H9 (cell line): Measurements from ENCODE around the gene SLC4A2. TPM values are rescaled to one million over a fixed set of nuclear protein-coding genes. Genes with fewer than 3 reads are reported as not detected.
A peak's percentile ranks its signal among the peaks of the same experiment; 100 is the strongest.

Experiments used
- DNase-seq: peaks from one replicate; pipeline ENCODE4 v3.0.0-alpha.2; 2017
- H2AFZ ChIP-seq: one replicate; pipeline ENCODE4 v1.6.1; 2013; ENCODE audit warnings: mild to moderate bottlenecking, low read length, control low read depth, moderate library complexity
- H2AK5ac ChIP-seq: 2 replicates; pipeline ENCODE4 v1.6.1; 2013; ENCODE audit warnings: low read length, control low read depth, mixed read lengths; ENCODE audit not compliant: insufficient read length
- H2BK120ac ChIP-seq: one replicate; pipeline ENCODE4 v1.6.1; 2013; ENCODE audit warnings: low read depth, mild to moderate bottlenecking, low read length, control low read depth, inconsistent platforms; ENCODE audit not compliant: poor library complexity, severe bottlenecking
- H2BK12ac ChIP-seq: 2 replicates; pipeline ENCODE4 v1.6.1; 2013; ENCODE audit warnings: low read length, control low read depth, mixed read lengths, low read depth; ENCODE audit not compliant: insufficient read length
- H2BK15ac ChIP-seq: 2 replicates; pipeline ENCODE4 v1.6.1; 2013; ENCODE audit warnings: low read depth, low read length, control low read depth
- H2BK20ac ChIP-seq: one replicate; pipeline ENCODE4 v1.6.1; 2013; ENCODE audit warnings: low read depth, mild to moderate bottlenecking, low read length, control low read depth, inconsistent platforms; ENCODE audit not compliant: poor library complexity, severe bottlenecking
- H2BK5ac ChIP-seq: 2 replicates; pipeline ENCODE4 v1.6.1; 2013; ENCODE audit warnings: low read length, control low read depth, mixed read lengths; ENCODE audit not compliant: insufficient read length
- H3K14ac ChIP-seq: 2 replicates; pipeline ENCODE4 v1.6.1; 2013; ENCODE audit warnings: low read length, control low read depth; ENCODE audit not compliant: insufficient read depth
- H3K18ac ChIP-seq: 2 replicates; pipeline ENCODE4 v1.6.1; 2013; ENCODE audit warnings: low read depth, mild to moderate bottlenecking, mixed read lengths, low read length, control low read depth; ENCODE audit not compliant: insufficient read length
- H3K23ac ChIP-seq: 2 replicates; pipeline ENCODE4 v1.6.1; 2013; ENCODE audit warnings: low read length, control low read depth, mixed read lengths, low read depth; ENCODE audit not compliant: insufficient read length
- H3K23me2 ChIP-seq: 2 replicates; pipeline ENCODE4 v1.6.1; 2013; ENCODE audit warnings: low read depth, mild to moderate bottlenecking, mixed read lengths, low read length, control low read depth; ENCODE audit not compliant: insufficient read length, poor library complexity, severe bottlenecking
- H3K27ac ChIP-seq: 2 replicates; pipeline ENCODE4 v1.5.1; 2013; ENCODE audit warnings: low read length, control low read depth, mixed read lengths, low read depth; ENCODE audit not compliant: insufficient read length
- H3K27me3 ChIP-seq: 2 replicates; pipeline ENCODE4 v1.6.1; 2013; ENCODE audit warnings: low read length, control low read depth, inconsistent platforms; ENCODE audit not compliant: insufficient read depth
- H3K4ac ChIP-seq: 2 replicates; pipeline ENCODE4 v1.6.1; 2013; ENCODE audit warnings: low read depth, mild to moderate bottlenecking, control low read depth, inconsistent platforms, low read length, moderate library complexity
- H3K4me1 ChIP-seq: 2 replicates; pipeline ENCODE4 v1.6.1; 2013; ENCODE audit warnings: low read length, control low read depth, inconsistent platforms; ENCODE audit not compliant: insufficient read depth
- H3K4me2 ChIP-seq: 2 replicates; pipeline ENCODE4 v1.6.1; 2013; ENCODE audit warnings: low read length, control low read depth, mixed read lengths; ENCODE audit not compliant: insufficient read length, insufficient read depth
- H3K56ac ChIP-seq: 2 replicates; pipeline ENCODE4 v1.6.1; 2013; ENCODE audit warnings: low read depth, mild to moderate bottlenecking, mixed read lengths, low read length, control low read depth; ENCODE audit not compliant: insufficient read length
- H3K79me1 ChIP-seq: 2 replicates; pipeline ENCODE4 v1.6.1; 2013; ENCODE audit warnings: low read depth, mild to moderate bottlenecking, moderate library complexity, low read length, control low read depth, inconsistent platforms; ENCODE audit not compliant: insufficient read depth, poor library complexity, severe bottlenecking
- H3K79me2 ChIP-seq: 2 replicates; pipeline ENCODE4 v1.6.1; 2013; ENCODE audit warnings: low read length, control low read depth, inconsistent platforms; ENCODE audit not compliant: insufficient read depth
- H3K9ac ChIP-seq: 2 replicates; pipeline ENCODE4 v1.6.1; 2013; ENCODE audit warnings: low read length, control low read depth, mixed read lengths; ENCODE audit not compliant: insufficient read length; ENCODE audit errors: extremely low read depth
- H3K9me3 ChIP-seq: one replicate; pipeline ENCODE4 v1.6.1; 2013; ENCODE audit warnings: low read depth, low read length, inconsistent platforms; ENCODE audit not compliant: control insufficient read depth
- H3T11ph ChIP-seq: one replicate; pipeline ENCODE4 v1.6.1; 2013; ENCODE audit warnings: mild to moderate bottlenecking, low read length, control low read depth, inconsistent platforms
- H4K20me1 ChIP-seq: one replicate; pipeline ENCODE4 v1.6.1; 2013; ENCODE audit not compliant: control insufficient read depth, insufficient read length, insufficient read depth
- H4K5ac ChIP-seq: 2 replicates; pipeline ENCODE4 v1.6.1; 2013; ENCODE audit warnings: low read depth, mild to moderate bottlenecking, mixed read lengths, low read length, control low read depth; ENCODE audit not compliant: insufficient read length
- H4K8ac ChIP-seq: replicated peaks from 2 replicates; pipeline ENCODE4 v1.6.1; 2013; ENCODE audit warnings: low read length, control low read depth, mixed read lengths, low read depth; ENCODE audit not compliant: insufficient read length
- H4K91ac ChIP-seq: 2 replicates; pipeline ENCODE4 v1.6.1; 2013; ENCODE audit warnings: low read depth, mild to moderate bottlenecking, moderate library complexity, mixed read lengths, low read length, control low read depth; ENCODE audit not compliant: insufficient read length
- H3K27ac Mint-ChIP-seq, 3 experiments: 2 replicates in 2 of 3; 3 replicates in 1 of 3; pipeline ENCODE4 v1.8.0; 2020 to 2021; ENCODE audit warnings: mixed read lengths in 3 of 3, mild to moderate bottlenecking in 1 of 3, moderate library complexity in 1 of 3
- H3K27me3 Mint-ChIP-seq: 2 replicates; pipeline ENCODE4 v1.8.0; 2021; ENCODE audit warnings: low read depth, mild to moderate bottlenecking, moderate library complexity, mixed read lengths
- H3K36me3 Mint-ChIP-seq, 3 experiments: 2 replicates in 2 of 3; 3 replicates in 1 of 3; pipeline ENCODE4 v1.8.0; 2020 to 2021; ENCODE audit warnings: low read depth in 3 of 3, mixed read lengths in 3 of 3; ENCODE audit not compliant: insufficient read depth in 1 of 3
- H3K4me1 Mint-ChIP-seq, 2 experiments: 2 replicates each; pipeline ENCODE4 v1.8.0; 2020; ENCODE audit warnings: mixed read lengths in 2 of 2
- H3K4me3 Mint-ChIP-seq, 2 experiments: 2 replicates in 1 of 2; 3 replicates in 1 of 2; pipeline ENCODE4 v1.8.0; 2020 to 2021; ENCODE audit warnings: mild to moderate bottlenecking in 2 of 2, mixed read lengths in 2 of 2, moderate library complexity in 1 of 2
- H3K9me3 Mint-ChIP-seq, 2 experiments: 2 replicates in 1 of 2; 3 replicates in 1 of 2; pipeline ENCODE4 v1.8.0; 2020; ENCODE audit warnings: mild to moderate bottlenecking in 2 of 2, mixed read lengths in 2 of 2, moderate library complexity in 1 of 2
- WGBS: extraction: QIAGEN DNeasy Blood & Tissue Kit; methylation state at CpG from one replicate; pipeline ENCODE4 v1.1.7; 2013; ENCODE audit warnings: missing lambda C conversion rate, low lambda C conversion rate, mixed read lengths; ENCODE audit not compliant: insufficient read length; ENCODE audit errors: extremely low coverage; 5-methylcytosine and 5-hydroxymethylcytosine counted together
- total RNA-seq: library from RNA; stranded (reverse); gene quantifications from 2 replicates; pipeline ENCODE4 v1.2.1, GENCODE V29; 2021
- TF ChIP-seq, protein P1 (sequence below): fragments of 200-600 bp; sonication (generic); conservative IDR thresholded peaks from 3 replicates; pipeline ENCODE4 v1.8.0; 2021; ENCODE audit warnings: antibody characterized with exemption, mild to moderate bottlenecking

SLC4A2 gene
- total RNA-seq, 1 experiment from 2014 or later, result 136 TPM

DNA sequence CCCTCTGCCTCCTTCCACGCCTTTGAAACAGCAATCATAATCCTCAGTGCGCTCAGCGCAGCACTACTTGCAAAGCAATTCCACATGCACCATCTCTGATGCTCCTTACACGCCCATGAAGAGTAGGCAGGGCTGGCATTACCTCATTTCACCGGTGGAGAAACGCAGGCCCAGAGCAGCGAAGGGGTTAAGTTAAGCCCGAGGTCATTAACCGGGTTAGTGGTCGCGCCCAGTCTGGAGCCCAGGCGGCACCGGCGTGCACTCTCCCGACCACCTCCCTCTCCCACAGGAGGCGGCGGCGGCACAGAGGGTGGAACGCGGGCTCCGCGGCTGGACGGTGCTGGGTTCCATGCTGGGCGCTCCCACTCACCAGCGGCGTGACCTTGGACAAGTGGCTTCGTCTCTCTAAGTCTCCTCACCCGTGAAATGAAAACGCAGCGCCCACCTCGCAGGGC is 20.7 kb downstream of the SLC4A2 start:
- no peaks in the 10 kb centered on the region; the same call in 1 of the 2 replicates for H3K27me3 ChIP-seq
- Mint-ChIP-seq H3K27me3 (peaks cover 9% of the 10 kb centered on the region), H3K36me3 (peaks cover 8 to 19% (median 17%) of the 10 kb centered on the region in 3 experiments), H3K27ac (peak overlapping the region; percentile 6 to 86 (median 65); a peak in 3 of 7 replicates), H3K9me3 (no peaks in the 10 kb centered on the region; a peak in 1 of 5 replicates), H3K4me1 (peaks cover 35 to 47% of the 10 kb centered on the region in 2 experiments), H3K4me3 (peak overlapping the region; percentile 79 to 92)
- H3K4ac ChIP-seq, result no peak overlapping the region
- no peaks in the 10 kb centered on the region for H3K9me3 ChIP-seq
- H2AK5ac ChIP-seq, result no peak overlapping the region
- no peak overlapping the region for H3K23ac ChIP-seq
- no peaks in the 10 kb centered on the region; the same call in 1 of the 2 replicates for H3K79me2 ChIP-seq
- peak overlapping the region; percentile 74 for H3K9ac ChIP-seq
- H2BK20ac ChIP-seq, result no peak overlapping the region
- no peak overlapping the region for H2AFZ ChIP-seq
- no peak overlapping the region for H4K91ac ChIP-seq
- H3K23me2 ChIP-seq, result peaks cover 7% of the 10 kb centered on the region
- H3K79me1 ChIP-seq, result no peaks in the 10 kb centered on the region
- no peak overlapping the region for H4K8ac ChIP-seq
- TF ChIP-seq, protein P1, sequence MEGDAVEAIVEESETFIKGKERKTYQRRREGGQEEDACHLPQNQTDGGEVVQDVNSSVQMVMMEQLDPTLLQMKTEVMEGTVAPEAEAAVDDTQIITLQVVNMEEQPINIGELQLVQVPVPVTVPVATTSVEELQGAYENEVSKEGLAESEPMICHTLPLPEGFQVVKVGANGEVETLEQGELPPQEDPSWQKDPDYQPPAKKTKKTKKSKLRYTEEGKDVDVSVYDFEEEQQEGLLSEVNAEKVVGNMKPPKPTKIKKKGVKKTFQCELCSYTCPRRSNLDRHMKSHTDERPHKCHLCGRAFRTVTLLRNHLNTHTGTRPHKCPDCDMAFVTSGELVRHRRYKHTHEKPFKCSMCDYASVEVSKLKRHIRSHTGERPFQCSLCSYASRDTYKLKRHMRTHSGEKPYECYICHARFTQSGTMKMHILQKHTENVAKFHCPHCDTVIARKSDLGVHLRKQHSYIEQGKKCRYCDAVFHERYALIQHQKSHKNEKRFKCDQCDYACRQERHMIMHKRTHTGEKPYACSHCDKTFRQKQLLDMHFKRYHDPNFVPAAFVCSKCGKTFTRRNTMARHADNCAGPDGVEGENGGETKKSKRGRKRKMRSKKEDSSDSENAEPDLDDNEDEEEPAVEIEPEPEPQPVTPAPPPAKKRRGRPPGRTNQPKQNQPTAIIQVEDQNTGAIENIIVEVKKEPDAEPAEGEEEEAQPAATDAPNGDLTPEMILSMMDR, result no peak
- no peak overlapping the region for H2BK12ac ChIP-seq
- no peak overlapping the region for H3K27ac ChIP-seq
- H3T11ph ChIP-seq, result no peak overlapping the region
- H2BK120ac ChIP-seq, result no peak overlapping the region
- 0 out of 2 replicates have a peak, but pooled peaks cover under 1% of the 10 kb centered on the region for H3K4me1 ChIP-seq
- no CpG with 5 or more reads among the region's 31 CpGs for WGBS
- no peaks in the 10 kb centered on the region for H4K20me1 ChIP-seq
- H3K18ac ChIP-seq, result no peak overlapping the region
- no peak overlapping the region for H2BK5ac ChIP-seq
- no peak for DNase-seq
- H3K4me2 ChIP-seq, result peak overlapping the region; percentile 70
- no peak overlapping the region for H3K56ac ChIP-seq
- no peak overlapping the region; the same call in 1 of the 2 replicates for H3K14ac ChIP-seq
- no peak overlapping the region for H4K5ac ChIP-seq
- no peak overlapping the region for H2BK15ac ChIP-seq
